ENCODE measurements around the gene FAM111B.

FAM111B gene

DNA sequence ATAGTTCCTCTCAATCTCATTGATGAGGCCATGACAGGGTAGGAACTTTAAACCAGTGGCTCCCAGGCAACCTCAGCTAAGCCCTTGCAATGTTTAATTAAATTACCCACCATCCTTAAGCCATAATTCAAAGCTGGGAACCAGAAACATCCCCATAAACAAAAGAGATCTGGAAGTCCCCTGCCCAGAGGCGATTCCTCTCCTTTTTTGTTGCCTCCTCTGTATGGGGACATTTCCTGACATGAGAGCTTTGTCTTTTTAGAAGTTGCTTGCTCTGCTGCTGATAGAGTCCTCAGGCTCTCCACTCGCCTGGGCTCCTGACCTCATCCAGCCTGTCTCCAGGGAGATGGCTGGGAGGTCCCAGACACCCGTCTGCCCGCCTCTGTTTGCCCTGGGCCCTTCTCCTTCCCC lies 68.1 kb downstream of the FAM111B start:
- CTCF ChIA-PET = interaction anchor here (0.6 to 1.6 kb wide), 4 partner anchors 11 to 636 kb away, joined by 3 to 6 read pairs (median 4); no protein-coding TSS in a partner anchor
- POLR2A ChIA-PET (ENCODE audit: low non-redundant PET) = interaction anchor here (0.6 kb wide), 1 partner anchor 105 kb away, joined by 3 read pairs; no protein-coding TSS in a partner anchor
- no peak for DNase-seq (ENCODE audit: low spot score)
- no peak for TF ChIP-seq CTCF (conservative IDR thresholded peaks at IDR 0.05; ENCODE audit: low read depth)
- H3K27ac ChIP-seq = peak overlapping the region; percentile 93

- POLR2A ChIA-PET (ENCODE audit: low non-redundant PET) = no interaction called here
- CTCF ChIA-PET = interaction anchor here (1.3 kb wide), 1 partner anchor 10 kb away, joined by 6 read pairs; no protein-coding TSS in a partner anchor
- DNase-seq (ENCODE audit: low spot score) = no peak
- H3K27ac ChIP-seq = no peak overlapping the region
- TF ChIP-seq CTCF (conservative IDR thresholded peaks at IDR 0.05; ENCODE audit: low read depth) = no peak
Measured at GRCh38 chr11:59176330-59176729, 69.3 kb downstream of the FAM111B start.
